GM10847 (cell line): Measurements from ENCODE around the gene FPGS.

Experiments
- POLR2A ChIP-seq: IDR thresholded peaks from 2 replicates; pipeline ENCODE4 v1.6.1; 2011; ENCODE audit not compliant: insufficient read length; ENCODE audit errors: extremely low read depth

The FPGS gene

GRCh38 chr9:127814619-127815511 lies 12.2 kb downstream of the FPGS start:
- TF ChIP-seq POLR2A, result no peak

DNA sequence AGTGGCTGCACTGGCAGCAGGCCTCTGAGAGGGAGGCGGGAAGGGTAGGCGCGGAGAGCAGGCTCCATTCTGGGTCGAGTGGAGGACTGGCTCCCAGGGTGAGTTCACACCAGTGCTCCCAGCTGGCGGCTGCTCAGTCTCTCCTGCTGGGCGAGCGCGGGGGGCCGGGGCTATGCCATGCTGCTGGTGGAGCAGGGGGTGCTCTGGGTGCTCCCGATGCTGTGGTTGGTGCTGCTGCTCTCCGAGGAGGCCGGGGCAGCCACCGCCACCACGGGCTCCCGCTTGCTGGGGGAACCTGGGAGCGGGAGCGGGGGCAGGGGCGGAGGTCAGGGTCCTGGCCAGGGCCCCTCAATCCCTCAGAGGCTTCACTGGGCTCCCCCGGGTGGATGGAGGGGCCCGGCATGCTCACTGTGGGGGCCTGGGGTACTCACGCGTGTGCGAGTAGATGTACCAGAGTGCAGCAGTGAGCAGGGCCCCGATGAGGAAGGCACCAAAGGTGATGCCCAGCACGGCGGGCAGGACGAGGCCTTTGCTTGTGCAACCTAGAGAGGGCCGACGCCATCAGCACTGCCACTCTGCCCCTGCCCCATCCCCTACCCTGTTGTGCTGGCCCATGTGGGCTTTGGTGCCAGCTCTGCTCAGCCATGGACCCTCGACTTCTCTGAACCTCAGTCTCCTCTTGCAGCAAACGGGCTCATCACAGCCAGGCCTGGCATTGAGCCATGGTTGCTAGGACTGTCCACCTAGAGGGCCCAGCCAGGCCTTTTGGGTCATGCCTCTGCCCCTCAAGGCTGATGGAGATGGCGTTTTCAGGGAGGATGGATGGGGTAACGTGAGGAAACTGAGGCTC lies 13.1 kb downstream of the FPGS start:
- TF ChIP-seq POLR2A, result no peak

DNA sequence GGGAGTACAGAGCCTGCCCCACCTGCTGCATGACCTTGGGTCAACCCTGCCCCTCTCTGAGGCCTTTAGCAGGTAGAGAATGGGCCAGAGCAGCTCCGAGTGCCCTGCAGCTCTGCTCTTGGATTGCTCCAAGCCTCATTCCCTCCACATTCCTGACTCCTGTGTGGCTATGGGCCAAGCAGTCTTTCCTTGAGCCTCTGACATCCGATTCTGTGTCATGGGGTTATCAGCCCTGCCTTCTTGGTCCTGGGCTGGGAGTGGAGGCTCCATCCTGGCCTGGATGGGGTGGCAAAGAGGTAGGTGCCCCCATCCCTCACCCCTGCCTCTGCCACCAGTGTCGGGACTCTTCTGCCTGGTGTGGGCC lies 13.7 kb downstream of the FPGS start:
- no peak for TF ChIP-seq POLR2A

- TF ChIP-seq POLR2A, result no peak
Observed at GRCh38 chr9:127816728-127817127, 14.0 kb downstream of the FPGS start.

- TF ChIP-seq POLR2A, result no peak
Observed at GRCh38 chr9:127817881-127818434, 15.3 kb downstream of the FPGS start.

GRCh38 chr9:127818574-127818973 lies 15.9 kb downstream of the FPGS start:
- TF ChIP-seq POLR2A, result no peak

GRCh38 chr9:127822108-127822507 lies 19.4 kb downstream of the FPGS start:
- TF ChIP-seq POLR2A, result no peak

DNA sequence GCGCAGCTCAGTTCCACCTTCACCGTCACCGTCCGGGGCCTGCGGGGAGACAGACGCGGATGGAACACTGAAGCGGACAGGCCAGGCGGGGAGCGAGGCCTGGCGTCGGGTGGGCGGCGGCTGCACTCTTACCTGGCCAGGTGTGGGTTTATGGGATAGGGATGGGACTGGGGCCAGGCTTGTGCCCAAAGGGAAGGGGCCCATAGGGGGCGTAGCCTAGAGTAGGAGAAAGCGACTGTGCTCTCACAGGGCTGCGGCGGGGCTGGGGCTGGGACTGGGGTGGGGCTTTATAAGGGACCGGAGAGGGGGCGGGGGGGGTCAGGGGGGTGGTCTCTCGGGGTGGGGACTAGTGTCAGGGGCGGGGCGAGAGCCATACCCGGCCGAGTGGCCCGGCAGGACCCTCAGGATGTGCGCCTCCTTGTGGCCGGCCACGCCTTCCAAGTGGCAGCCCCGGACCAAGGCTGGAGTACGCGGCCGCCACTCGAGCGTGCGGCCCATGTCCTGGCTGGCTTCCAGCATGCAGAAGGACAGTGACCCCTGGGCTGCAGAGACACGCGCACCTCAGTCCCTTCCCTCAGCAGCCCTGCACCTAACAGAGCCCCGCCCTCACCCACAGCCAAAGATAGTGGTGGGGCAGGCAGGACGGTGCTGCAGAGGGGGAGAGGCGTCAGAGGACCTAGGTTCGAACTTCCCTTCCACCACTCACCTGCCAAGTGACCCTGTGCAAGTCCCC lies 22.8 kb downstream of the FPGS start:
- no peak for TF ChIP-seq POLR2A

DNA sequence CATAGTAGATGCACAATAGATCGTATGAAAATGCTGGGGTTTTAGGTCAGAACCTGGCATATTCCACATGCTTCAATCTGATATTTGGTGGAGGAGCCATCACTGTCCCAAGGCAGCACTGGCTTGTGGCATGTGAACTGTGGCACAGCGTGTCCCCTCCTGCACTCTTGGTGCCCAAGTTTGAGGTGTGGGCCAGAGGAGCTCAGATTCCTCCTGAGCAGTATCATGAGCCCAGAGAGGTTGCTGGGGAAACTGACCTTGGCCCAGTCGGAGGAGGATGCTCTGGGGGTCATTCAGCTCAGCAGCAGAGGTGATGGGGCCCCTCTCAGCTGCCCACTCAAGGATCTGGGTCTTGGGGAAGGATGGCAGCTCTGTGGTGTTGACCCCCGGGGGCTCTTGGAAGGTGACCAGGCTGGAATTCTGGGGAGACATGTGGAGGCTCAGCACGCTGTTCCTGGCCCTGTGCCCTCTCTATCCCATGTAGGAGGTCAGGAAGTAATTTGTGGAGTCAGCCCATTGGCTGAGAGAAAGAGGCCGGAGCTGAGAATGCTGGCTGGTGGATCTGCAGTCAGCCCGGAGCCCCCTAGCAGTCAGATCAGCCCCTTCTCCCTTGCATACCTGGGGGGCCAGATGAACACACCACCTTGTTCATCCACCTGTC lies 23.7 kb downstream of the FPGS start:
- TF ChIP-seq POLR2A, result no peak

GRCh38 chr9:127828262-127829031 lies 25.8 kb downstream of the FPGS start:
- TF ChIP-seq POLR2A, result no peak

GRCh38 chr9:127829205-127829906 lies 26.7 kb downstream of the FPGS start:
- TF ChIP-seq POLR2A, result no peak

DNA sequence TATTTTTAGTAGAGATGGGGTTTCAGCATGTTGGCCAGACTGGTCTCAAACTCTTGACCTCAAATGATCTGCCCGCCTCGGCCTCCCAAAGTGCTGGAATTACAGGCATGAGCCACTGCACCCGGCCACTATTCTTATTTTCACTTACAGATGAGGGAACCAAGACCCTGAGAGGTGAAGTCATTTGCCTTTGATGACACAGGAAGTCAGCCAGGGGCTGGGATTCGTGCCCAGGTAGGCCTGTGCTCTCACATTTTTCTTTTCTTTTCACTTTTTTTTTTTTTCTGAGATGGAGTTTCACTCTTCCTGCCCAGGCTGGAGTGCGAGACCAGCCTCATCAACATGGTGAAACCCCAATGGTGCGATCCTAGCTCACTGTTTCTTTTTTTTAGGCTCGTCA lies 29.6 kb downstream of the FPGS start:
- no peak for TF ChIP-seq POLR2A

GRCh38 chr9:127833555-127833954 lies 30.9 kb downstream of the FPGS start:
- TF ChIP-seq POLR2A, result no peak
